Measurements from ENCODE around the gene TBX1. TPM values are rescaled to one million over a fixed set of nuclear protein-coding genes. Genes with fewer than 3 reads are reported as not detected.

Gene TBX1
- total RNA-seq, 1 experiment from 2014 or later, result 12.8 TPM

GRCh38 chr22:19772673-19773469, 12.3 kb downstream of the TBX1 start:
- ATAC-seq, result no peak
- ChIA-PET POLR2A (no interaction called here), CTCF (interaction anchor here (1.0 to 2.3 kb wide), 6 partner anchors 19 to 175 kb away, joined by 3 to 12 read pairs (median 6); no protein-coding TSS in a partner anchor)
- Mint-ChIP-seq H3K27me3 (ENCODE audit: low read depth) (peaks cover 53% of the 10 kb centered on the region), H3K4me1 (peaks cover 4% of the 10 kb centered on the region; the same call in 1 of the 2 replicates), H3K4me3 (no peak overlapping the region), H3K36me3 (no peaks in the 10 kb centered on the region), H3K27ac (no peak overlapping the region), H3K9me3 (no peaks in the 10 kb centered on the region)
- peak; percentile 7 for DNase-seq (ENCODE audit: low spot score)
- TF ChIP-seq HMGA2 (CRISPR knock-in tag; IDR thresholded peaks at IDR 0.05) (no peak), SP1 (CRISPR knock-in tag; conservative IDR thresholded peaks at IDR 0.05) (no peak), MYBL2 (CRISPR knock-in tag; IDR thresholded peaks at IDR 0.05) (no peak), ERG (CRISPR knock-in tag; IDR thresholded peaks at IDR 0.05) (no peak), ZBTB21 (CRISPR knock-in tag; IDR thresholded peaks at IDR 0.05; ENCODE audit: borderline replicate concordance) (no peak), PREB (CRISPR knock-in tag; IDR thresholded peaks at IDR 0.05; ENCODE audit: borderline replicate concordance) (no peak), NR1H2 (CRISPR knock-in tag; IDR thresholded peaks at IDR 0.05) (no peak), ARID4B (CRISPR knock-in tag; IDR thresholded peaks at IDR 0.05; ENCODE audit: borderline replicate concordance) (no peak), TCF7 (CRISPR knock-in tag; IDR thresholded peaks at IDR 0.05; ENCODE audit: low read depth) (no peak), FOXK1 (CRISPR knock-in tag; IDR thresholded peaks at IDR 0.05) (no peak), RORB (CRISPR knock-in tag; IDR thresholded peaks at IDR 0.05) (no peak), USF2 (CRISPR knock-in tag; IDR thresholded peaks at IDR 0.05) (no peak), JAZF1 (CRISPR knock-in tag; IDR thresholded peaks at IDR 0.05) (no peak), NFE2L1 (CRISPR knock-in tag; IDR thresholded peaks at IDR 0.05) (no peak), SMAD3 (CRISPR knock-in tag; IDR thresholded peaks at IDR 0.05; ENCODE audit: borderline replicate concordance) (no peak)
- TF ChIP-seq, protein P1, sequence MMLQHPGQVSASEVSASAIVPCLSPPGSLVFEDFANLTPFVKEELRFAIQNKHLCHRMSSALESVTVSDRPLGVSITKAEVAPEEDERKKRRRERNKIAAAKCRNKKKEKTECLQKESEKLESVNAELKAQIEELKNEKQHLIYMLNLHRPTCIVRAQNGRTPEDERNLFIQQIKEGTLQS (CRISPR knock-in tag; conservative IDR thresholded peaks at IDR 0.05), result no peak
- TF ChIP-seq, protein P2, sequence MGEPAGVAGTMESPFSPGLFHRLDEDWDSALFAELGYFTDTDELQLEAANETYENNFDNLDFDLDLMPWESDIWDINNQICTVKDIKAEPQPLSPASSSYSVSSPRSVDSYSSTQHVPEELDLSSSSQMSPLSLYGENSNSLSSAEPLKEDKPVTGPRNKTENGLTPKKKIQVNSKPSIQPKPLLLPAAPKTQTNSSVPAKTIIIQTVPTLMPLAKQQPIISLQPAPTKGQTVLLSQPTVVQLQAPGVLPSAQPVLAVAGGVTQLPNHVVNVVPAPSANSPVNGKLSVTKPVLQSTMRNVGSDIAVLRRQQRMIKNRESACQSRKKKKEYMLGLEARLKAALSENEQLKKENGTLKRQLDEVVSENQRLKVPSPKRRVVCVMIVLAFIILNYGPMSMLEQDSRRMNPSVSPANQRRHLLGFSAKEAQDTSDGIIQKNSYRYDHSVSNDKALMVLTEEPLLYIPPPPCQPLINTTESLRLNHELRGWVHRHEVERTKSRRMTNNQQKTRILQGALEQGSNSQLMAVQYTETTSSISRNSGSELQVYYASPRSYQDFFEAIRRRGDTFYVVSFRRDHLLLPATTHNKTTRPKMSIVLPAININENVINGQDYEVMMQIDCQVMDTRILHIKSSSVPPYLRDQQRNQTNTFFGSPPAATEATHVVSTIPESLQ (CRISPR knock-in tag; IDR thresholded peaks at IDR 0.05), result no peak
- TF ChIP-seq, protein P3, sequence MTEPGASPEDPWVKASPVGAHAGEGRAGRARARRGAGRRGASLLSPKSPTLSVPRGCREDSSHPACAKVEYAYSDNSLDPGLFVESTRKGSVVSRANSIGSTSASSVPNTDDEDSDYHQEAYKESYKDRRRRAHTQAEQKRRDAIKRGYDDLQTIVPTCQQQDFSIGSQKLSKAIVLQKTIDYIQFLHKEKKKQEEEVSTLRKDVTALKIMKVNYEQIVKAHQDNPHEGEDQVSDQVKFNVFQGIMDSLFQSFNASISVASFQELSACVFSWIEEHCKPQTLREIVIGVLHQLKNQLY (CRISPR knock-in tag; IDR thresholded peaks at IDR 0.05), result no peak

Measured in WTC11 (cell line).